Spleen (tissue), 11 donors: Measurements from ENCODE around the gene PLEKHO1. TPM values are rescaled to one million over a fixed set of nuclear protein-coding genes. Genes with fewer than 3 reads are reported as not detected.

Experiments used
- DNase-seq: peaks from one replicate; pipeline ENCODE4 v3.0.0-alpha.2; 2020
- H3K27ac ChIP-seq, 8 donors: fragments of 200-600 bp; sonication (generic) in 7 of 8; 1 replicate in 4 of 8; 2 replicates in 4 of 8; pipeline versions ENCODE4 v1.5.0 to v1.8.0; 2016 to 2021; ENCODE audit warnings: inconsistent platforms in 4 of 8, mild to moderate bottlenecking in 4 of 8, moderate library complexity in 1 of 8
- H3K27me3 ChIP-seq, 7 donors: fragments of 200-600 bp; sonication (generic) in 6 of 7; replicated peaks in 1 of 7; 1 replicate in 4 of 7; 2 replicates in 3 of 7; pipeline versions ENCODE4 v1.5.0 to v1.8.0; 2016 to 2021; ENCODE audit warnings: inconsistent platforms in 3 of 7, mild to moderate bottlenecking in 1 of 7
- H3K36me3 ChIP-seq, 6 donors: fragments of 200-600 bp; sonication (generic) in 5 of 6; 1 replicate in 4 of 6; 2 replicates in 2 of 6; pipeline versions ENCODE4 v1.5.0 to v1.8.0; 2016 to 2021; ENCODE audit warnings: inconsistent platforms in 2 of 6
- H3K4me1 ChIP-seq, 6 donors: fragments of 200-600 bp; sonication (generic) in 5 of 6; 1 replicate in 3 of 6; 2 replicates in 3 of 6; pipeline versions ENCODE4 v1.5.0 to v1.8.0; 2016 to 2021; ENCODE audit warnings: inconsistent platforms in 3 of 6
- H3K4me3 ChIP-seq, 8 donors: fragments of 200-600 bp; sonication (generic) in 7 of 8; 1 replicate in 4 of 8; 2 replicates in 4 of 8; pipeline versions ENCODE4 v1.5.0 to v1.8.0; 2016 to 2021; ENCODE audit warnings: inconsistent platforms in 4 of 8, mild to moderate bottlenecking in 4 of 8, moderate library complexity in 2 of 8
- H3K9me3 ChIP-seq, 8 donors: fragments of 200-600 bp; sonication (generic) in 7 of 8; 1 replicate in 4 of 8; 2 replicates in 4 of 8; pipeline versions ENCODE4 v1.5.0 to v1.8.0; 2016 to 2021; ENCODE audit warnings: inconsistent platforms in 4 of 8
- POLR2A ChIP-seq, 3 donors: fragments of 450-650 bp; IDR thresholded peaks; one replicate each; pipeline ENCODE4 v1.5.1; 2017; ENCODE audit warnings: antibody characterized with exemption in 3 of 3, mild to moderate bottlenecking in 1 of 3
- POLR2AphosphoS5 ChIP-seq, 3 donors: sonication (generic); formaldehyde crosslinking; IDR thresholded peaks; one replicate each; pipeline ENCODE4 v1.5.1; 2017; ENCODE audit warnings: antibody characterized with exemption in 3 of 3
- WGBS, 5 donors: extraction: QIAGEN DNeasy Blood & Tissue Kit in 3 of 5; methylation state at CpG; one replicate each; pipeline versions ENCODE4 v1.1.5 to v1.1.7; 2013 to 2018; 5-methylcytosine and 5-hydroxymethylcytosine counted together
- intact Hi-C: fragments of 100-400 bp; cut with DNase I; formaldehyde crosslinking; loops from one replicate; pipeline ENCODE4 v1.15.0; 2023; ENCODE audit warnings: low total_unique reads
- polyA plus RNA-seq, 3 donors: library from polyadenylated mRNA; stranded (reverse); fragments of 200-250 nt; gene quantifications; one replicate each; pipeline ENCODE4 v1.2.1, GENCODE V29; 2013
- total RNA-seq, 7 donors: library from RNA; depleted of rRNA in 3 of 7; stranded (reverse); fragments of >200 nt in 3 of 7; fragmentation: NEBNext Ultra II Directional in 4 of 7; extraction: Animal tissue kit (Norgen Biotek cat#: 25700) in 4 of 7; gene quantifications; one replicate each; pipeline versions ENCODE4 v1.1.0 to v1.2.1, GENCODE V29; 2016 to 2021
- TF ChIP-seq, protein P1 (sequence below), 11 experiments: fragments of 200-600 bp in 7 of 11; fragments of 450-650 bp in 4 of 11; sonication (generic) in 4 of 11; IDR thresholded peaks in 8 of 11; conservative IDR thresholded peaks in 3 of 11; 1 replicate in 7 of 11; 2 replicates in 4 of 11; pipeline versions ENCODE4 v1.4.0 to v1.8.0; 2016 to 2021; ENCODE audit warnings: antibody characterized with exemption in 11 of 11, inconsistent platforms in 4 of 11, mild to moderate bottlenecking in 1 of 11
- donor health status: healthy with polysubstance abuse.
- donor health status: DM: no; HTN: no; CAD: no; lungs with moderate emphysema.
- donor health status: DM: no; HTN: no; CAD: no.
- donor health status: Bipolar disorder and iron deficiency.
- donor health status: healthy.
- donor health status: DM: no; HTN: no; CAD: no.
- donor health status: DM: yes; HTN: yes; CAD: no.

The PLEKHO1 gene
- total and polyA plus RNA-seq, 10 donors, result 95.9 to 228 (median 129) TPM

DNA sequence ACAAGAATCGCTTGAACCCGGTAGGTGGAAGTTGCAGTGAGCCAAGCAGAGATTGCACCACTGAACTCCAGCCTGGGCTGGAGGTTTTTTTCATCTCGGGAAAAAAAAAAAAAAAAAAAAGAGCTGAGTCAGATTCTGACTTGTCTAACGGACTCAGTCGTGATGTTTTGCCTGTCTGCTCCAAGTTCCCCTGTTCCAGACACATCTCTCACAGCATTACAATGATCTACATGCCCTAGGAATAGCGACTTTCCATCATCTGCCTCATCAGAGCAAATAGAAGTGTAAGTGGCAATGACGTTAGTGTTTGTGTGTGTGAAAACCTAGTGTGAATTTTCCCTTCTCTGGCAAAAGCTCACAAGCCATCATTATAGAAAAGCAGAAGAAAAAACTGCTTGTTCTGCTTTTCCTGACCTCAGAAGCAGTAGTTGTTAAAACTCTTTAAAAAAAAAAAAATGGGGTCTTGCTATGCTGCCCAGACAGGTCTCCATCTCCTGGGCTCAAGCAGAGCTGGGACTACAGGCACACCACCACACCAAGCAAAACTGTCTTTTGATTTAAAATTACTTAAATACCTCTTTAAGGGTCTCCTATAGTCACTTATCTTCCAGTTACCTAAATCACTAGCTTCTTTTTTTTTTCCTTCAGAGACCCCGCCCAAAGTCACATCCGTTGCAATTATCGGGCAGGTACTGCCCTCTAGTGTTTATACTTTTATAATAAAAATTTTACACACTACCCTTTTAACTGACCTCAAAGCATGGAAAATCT lies 37.3 kb downstream of the PLEKHO1 start:
- intact Hi-C loops, result loop anchor here (10.0 kb wide), 1 partner anchor 232 kb away; no protein-coding TSS in a partner anchor
- no peak for TF ChIP-seq POLR2A (IDR thresholded peaks at IDR 0.05)
- TF ChIP-seq, protein P1, sequence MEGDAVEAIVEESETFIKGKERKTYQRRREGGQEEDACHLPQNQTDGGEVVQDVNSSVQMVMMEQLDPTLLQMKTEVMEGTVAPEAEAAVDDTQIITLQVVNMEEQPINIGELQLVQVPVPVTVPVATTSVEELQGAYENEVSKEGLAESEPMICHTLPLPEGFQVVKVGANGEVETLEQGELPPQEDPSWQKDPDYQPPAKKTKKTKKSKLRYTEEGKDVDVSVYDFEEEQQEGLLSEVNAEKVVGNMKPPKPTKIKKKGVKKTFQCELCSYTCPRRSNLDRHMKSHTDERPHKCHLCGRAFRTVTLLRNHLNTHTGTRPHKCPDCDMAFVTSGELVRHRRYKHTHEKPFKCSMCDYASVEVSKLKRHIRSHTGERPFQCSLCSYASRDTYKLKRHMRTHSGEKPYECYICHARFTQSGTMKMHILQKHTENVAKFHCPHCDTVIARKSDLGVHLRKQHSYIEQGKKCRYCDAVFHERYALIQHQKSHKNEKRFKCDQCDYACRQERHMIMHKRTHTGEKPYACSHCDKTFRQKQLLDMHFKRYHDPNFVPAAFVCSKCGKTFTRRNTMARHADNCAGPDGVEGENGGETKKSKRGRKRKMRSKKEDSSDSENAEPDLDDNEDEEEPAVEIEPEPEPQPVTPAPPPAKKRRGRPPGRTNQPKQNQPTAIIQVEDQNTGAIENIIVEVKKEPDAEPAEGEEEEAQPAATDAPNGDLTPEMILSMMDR (IDR thresholded peaks at IDR 0.05 in 8 of 11, conservative IDR thresholded peaks at IDR 0.05 in 3 of 11), result peak in 9 of 11 experiments; percentile 24 to 59 (median 54)
- peak in 1 of 3 donors; percentile 49 for TF ChIP-seq POLR2AphosphoS5 (IDR thresholded peaks at IDR 0.05)

DNA sequence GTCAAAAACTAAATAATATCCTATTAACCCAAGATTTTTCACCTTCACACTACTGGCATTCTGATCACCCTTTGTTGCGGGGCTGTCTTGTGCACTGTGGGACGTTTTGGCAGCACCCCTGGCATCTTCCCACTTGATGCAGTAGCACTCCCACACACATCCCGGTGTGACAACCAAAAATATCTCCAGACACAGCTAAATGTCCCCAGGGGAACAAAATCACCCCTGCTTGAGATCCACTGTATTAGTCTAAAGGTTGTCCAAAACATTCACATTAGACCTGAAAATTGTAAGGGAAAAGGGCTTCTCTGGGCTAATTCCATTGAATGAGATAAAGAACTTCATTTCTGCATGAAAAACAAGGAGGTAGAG lies 37.8 kb downstream of the PLEKHO1 start:
- H3K9me3 ChIP-seq, result no peaks in the 10 kb centered on the region
- TF ChIP-seq POLR2AphosphoS5 (IDR thresholded peaks at IDR 0.05) (no peak), POLR2A (IDR thresholded peaks at IDR 0.05) (no peak)
- TF ChIP-seq, protein P1 (IDR thresholded peaks at IDR 0.05 in 8 of 11, conservative IDR thresholded peaks at IDR 0.05 in 3 of 11), result peak in 7 of 11 experiments; percentile 4 to 37 (median 13)
- H3K27me3 ChIP-seq, result no peaks in the 10 kb centered on the region
- peaks cover 0 to 43% (median 18%) of the 10 kb centered on the region in 6 donors for H3K4me1 ChIP-seq
- intact Hi-C loops, result loop anchor here (10.0 kb wide), 1 partner anchor 233 kb away; no protein-coding TSS in a partner anchor
- H3K36me3 ChIP-seq, result no peaks in the 10 kb centered on the region
- WGBS, 5 donors, result 29 to 36% (median 30%) methylated on average over 3 of the region's 3 CpGs
- H3K27ac ChIP-seq, result peak overlapping the region in 7 of 8 donors; percentile 61 to 85 (median 72)
- peak overlapping the region in 1 of 8 donors; percentile 39 for H3K4me3 ChIP-seq
- DNase-seq, result no peak

More for the DNA sequence above, 37.3 kb downstream of the PLEKHO1 start:
- no peak for DNase-seq
- Histone ChIP-seq H3K36me3 (no peaks in the 10 kb centered on the region), H3K9me3 (no peaks in the 10 kb centered on the region), H3K27me3 (no peaks in the 10 kb centered on the region), H3K27ac (peak overlapping the region in 7 of 8 donors; percentile 61 to 85 (median 72)), H3K4me1 (peaks cover 0 to 46% (median 18%) of the 10 kb centered on the region in 6 donors), H3K4me3 (peak overlapping the region in 2 of 8 donors; percentile 3 to 39)
- 9 to 17% (median 13%) methylated on average over 10 of the region's 10 CpGs for WGBS, 5 donors

DNA sequence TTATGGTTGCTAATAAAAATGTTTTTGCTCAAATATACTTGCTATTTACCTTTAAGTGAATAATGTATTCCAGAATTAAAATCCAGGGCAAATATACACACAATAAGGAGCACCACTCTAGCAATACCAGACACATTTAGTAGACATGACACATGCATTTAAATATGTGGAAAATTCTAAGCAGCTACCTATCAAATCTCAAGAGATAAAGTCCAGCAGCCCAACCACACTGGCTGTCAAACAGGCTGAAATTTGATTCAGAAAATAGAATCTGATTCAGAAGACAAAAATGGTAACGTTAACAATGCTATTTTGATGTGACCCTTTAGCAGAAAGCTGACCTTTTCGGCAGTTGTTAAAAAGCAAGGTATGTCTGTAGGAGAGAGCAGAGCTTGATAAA lies 42.3 kb downstream of the PLEKHO1 start:
- Histone ChIP-seq H3K4me1 (peaks cover 0 to 10% (median 8%) of the 10 kb centered on the region in 6 donors), H3K9me3 (no peaks in the 10 kb centered on the region), H3K4me3 (no peak overlapping the region), H3K27me3 (no peaks in the 10 kb centered on the region), H3K27ac (no peak overlapping the region), H3K36me3 (no peaks in the 10 kb centered on the region)
- WGBS, 5 donors, result 67 to 88% (median 85%) methylated on average over 2 of the region's 2 CpGs
- intact Hi-C loops, result no loop called here
- TF ChIP-seq, protein P1 (IDR thresholded peaks at IDR 0.05 in 8 of 11, conservative IDR thresholded peaks at IDR 0.05 in 3 of 11), result no peak
- no peak for TF ChIP-seq POLR2AphosphoS5 (IDR thresholded peaks at IDR 0.05)
- TF ChIP-seq POLR2A (IDR thresholded peaks at IDR 0.05), result no peak
- DNase-seq, result no peak

DNA sequence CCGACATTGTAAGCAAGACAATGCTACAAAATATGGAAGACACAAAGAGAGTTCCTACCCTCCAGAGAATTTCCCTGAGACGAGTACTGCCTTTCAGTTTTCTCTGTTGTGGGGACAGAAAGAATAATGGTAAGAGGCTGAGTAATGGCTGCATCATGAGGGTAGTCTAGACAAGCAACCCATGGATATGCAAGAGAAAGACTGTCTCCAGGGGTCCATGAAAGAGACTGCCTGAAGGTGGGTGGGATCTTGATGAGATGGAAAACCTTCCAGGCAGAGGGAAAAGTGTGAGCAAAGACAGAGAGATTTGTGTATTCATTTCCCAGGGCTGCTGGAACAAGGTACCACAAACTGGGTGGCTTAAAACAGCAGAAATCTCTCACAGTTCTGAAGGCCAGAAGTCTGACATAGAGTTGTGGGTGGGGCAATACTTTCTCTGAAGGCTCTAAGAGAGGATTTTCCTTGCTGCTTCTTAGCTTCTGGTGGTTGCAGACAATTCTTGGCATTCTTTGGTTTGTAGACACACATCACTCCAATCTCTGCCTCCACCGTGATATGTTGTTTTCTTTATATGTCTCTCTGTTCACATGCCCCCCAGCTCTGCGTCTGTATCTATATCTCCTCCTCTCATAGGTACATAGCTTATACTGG lies 44.8 kb downstream of the PLEKHO1 start:
- Histone ChIP-seq H3K27me3 (no peaks in the 10 kb centered on the region), H3K4me3 (no peak overlapping the region), H3K9me3 (no peaks in the 10 kb centered on the region), H3K36me3 (no peaks in the 10 kb centered on the region), H3K27ac (no peak overlapping the region), H3K4me1 (no peaks in the 10 kb centered on the region)
- TF ChIP-seq, protein P1 (IDR thresholded peaks at IDR 0.05 in 8 of 11, conservative IDR thresholded peaks at IDR 0.05 in 3 of 11), result no peak
- no peak for TF ChIP-seq POLR2AphosphoS5 (IDR thresholded peaks at IDR 0.05)
- no peak for TF ChIP-seq POLR2A (IDR thresholded peaks at IDR 0.05)
- no peak for DNase-seq
- 85 to 92% (median 91%) methylated on average over 4 of the region's 4 CpGs for WGBS, 5 donors
- intact Hi-C loops, result no loop called here
